RPMI8226 (cell line): Measurements from ENCODE around the gene SCUBE1.

Source experiments
- DNase-seq: peaks from one replicate; pipeline ENCODE4 v3.0.0-alpha.2; 2015

Gene SCUBE1

GRCh38 chr22:43234264-43234988 is 108.7 kb downstream of the SCUBE1 start:
- DNase-seq = no peak

DNA sequence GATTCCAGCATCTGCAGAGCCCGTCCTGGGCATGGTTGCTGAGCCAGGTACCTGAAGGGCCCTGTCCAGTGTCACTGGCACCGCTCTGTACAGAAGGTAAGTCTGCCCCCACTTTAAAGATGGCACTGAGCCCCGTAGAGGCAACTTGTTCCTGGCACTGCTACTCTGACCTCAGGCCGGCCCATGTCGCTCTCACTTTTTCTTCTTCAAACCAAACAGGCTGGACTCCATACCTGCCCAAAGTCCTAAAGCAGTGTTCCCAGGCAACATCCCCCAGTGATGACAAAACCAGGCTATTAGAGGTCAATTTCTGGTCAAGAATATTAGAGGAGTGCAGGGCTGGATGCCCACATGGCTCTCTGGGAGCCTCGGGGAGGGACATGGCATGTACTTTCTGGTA is 109.6 kb downstream of the SCUBE1 start:
- DNase-seq = no peak

GRCh38 chr22:43232445-43232844 is 110.7 kb downstream of the SCUBE1 start:
- DNase-seq = no peak

GRCh38 chr22:43231724-43232034 is 111.5 kb downstream of the SCUBE1 start:
- no peak for DNase-seq

- DNase-seq = peak; percentile 83
Measured at GRCh38 chr22:43230971-43231723, 112.0 kb downstream of the SCUBE1 start.

DNA sequence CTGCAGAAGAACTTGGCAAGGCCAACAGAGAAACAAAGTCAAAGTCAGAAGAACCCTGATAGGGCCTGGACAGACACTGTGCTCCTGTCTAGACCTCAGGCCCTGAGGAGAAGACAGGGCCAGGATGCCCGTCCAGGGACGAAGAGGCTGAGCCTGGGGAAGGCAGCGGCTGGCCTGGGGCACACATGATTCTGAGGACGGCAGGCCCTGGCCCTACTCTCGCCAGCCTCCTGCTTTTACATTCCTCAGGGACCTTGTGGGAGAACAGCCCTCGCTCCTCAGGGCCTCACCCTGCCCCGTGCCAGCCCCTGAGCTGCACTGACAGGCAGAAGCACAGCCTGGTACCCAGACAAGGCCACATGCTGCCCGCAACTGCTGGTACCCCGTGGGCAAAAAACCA is 112.6 kb downstream of the SCUBE1 start:
- DNase-seq = no peak

- no peak for DNase-seq
Measured at GRCh38 chr22:43228863-43229262, 114.3 kb downstream of the SCUBE1 start.

DNA sequence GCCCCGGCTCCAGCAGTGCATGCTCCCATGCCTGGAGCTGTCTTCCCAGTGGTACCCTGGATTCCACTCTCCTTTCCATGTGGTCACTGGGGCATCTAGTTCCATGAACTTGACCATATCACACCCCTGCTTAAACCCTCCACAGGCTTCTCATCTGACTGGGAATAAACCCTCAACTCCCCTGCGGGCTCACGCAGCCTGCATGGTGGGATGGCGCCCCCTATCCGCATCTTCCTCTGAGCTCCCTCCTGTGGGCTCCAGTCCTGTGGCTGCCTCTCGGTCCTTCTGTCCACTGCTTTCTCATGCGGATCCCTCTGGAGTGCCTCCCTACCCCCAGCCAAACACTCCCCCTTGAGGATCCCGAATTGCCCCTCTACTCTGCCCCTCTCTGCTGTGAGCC is 114.8 kb downstream of the SCUBE1 start:
- peak; percentile 51 for DNase-seq

- peak; percentile 47 for DNase-seq
Measured at GRCh38 chr22:43227239-43227630, 115.9 kb downstream of the SCUBE1 start.

- DNase-seq = no peak
Measured at GRCh38 chr22:43226377-43227238, 116.6 kb downstream of the SCUBE1 start.

GRCh38 chr22:43225609-43226008 is 117.6 kb downstream of the SCUBE1 start:
- DNase-seq = no peak

DNA sequence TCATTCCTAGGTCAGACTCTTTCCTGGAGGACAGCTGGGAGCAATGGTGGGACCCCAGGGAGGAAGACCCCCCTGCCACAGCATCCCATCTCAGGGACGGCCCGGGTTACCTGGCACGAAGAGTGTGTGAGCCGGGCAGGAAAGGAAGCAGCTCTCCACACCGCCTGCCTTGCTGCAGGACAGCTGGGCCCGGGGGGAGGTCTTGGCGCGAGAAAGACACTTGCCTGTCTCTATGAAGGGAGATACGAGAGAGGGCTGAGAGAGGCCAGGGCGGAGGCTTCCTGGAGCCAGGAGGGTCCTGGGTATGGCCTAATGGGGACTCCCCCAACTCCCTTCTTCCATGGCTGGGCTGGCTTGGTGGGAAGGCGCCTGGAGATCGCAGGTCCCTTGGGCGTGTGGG is 120.2 kb downstream of the SCUBE1 start:
- no peak for DNase-seq

DNA sequence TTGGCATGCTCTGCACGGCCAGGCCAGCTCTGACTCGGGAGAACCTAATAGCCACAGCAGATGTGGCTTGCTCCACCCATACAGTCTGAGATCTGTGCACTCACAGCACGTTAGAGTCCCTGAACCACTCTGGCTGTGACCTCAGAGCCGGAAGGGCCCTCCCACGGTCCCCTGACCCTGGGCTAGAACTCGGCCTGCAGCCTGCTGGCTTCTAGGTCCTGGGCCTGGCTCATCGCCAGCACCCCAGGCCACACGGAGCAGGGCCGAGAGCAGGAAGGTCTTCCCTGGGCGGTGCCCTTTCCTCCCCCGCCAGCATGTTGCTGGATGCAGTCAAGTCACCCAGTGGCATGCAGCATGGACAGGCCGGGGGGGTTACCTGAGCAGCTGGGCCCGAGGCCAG is 120.9 kb downstream of the SCUBE1 start:
- peak; percentile 25 for DNase-seq

DNA sequence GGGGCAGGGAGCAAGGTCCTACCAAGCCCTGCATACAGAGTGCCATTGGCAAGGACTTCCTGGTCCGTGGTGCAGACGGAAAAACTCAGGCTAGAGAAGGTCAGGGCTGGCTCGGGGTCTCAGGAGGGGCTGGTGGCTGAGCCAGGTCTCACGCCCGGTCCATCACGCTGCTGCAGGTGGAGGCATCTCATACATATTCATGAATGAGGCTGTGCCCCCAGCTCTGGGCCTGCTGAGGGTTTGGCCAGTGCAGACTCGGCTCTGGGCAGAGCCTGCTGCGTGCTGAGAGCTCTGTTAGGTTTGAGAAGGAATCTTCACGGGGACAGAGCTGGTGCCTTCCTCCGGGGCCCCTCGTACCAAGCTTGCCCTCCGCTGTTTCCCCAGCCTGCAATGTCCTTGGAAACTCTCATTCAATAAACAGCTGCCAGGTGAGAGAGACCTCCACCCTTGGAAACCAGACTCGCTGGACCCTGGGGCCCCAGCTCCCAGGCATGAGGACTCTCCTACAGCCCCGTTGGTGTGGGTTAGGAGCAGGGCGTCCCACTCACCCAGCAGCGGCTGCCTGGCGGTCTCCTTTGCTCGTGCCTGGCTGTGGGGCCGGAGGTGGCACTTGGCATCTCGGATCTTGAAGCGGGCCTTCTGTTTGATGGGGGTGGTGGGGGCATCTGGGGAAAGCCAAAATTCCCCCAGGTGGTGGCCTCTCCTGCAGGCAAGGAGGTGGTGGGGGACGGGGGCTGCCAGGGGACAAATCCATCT is 122.4 kb downstream of the SCUBE1 start:
- DNase-seq = no peak

GRCh38 chr22:43218786-43219185 is 124.4 kb downstream of the SCUBE1 start:
- DNase-seq = no peak

DNA sequence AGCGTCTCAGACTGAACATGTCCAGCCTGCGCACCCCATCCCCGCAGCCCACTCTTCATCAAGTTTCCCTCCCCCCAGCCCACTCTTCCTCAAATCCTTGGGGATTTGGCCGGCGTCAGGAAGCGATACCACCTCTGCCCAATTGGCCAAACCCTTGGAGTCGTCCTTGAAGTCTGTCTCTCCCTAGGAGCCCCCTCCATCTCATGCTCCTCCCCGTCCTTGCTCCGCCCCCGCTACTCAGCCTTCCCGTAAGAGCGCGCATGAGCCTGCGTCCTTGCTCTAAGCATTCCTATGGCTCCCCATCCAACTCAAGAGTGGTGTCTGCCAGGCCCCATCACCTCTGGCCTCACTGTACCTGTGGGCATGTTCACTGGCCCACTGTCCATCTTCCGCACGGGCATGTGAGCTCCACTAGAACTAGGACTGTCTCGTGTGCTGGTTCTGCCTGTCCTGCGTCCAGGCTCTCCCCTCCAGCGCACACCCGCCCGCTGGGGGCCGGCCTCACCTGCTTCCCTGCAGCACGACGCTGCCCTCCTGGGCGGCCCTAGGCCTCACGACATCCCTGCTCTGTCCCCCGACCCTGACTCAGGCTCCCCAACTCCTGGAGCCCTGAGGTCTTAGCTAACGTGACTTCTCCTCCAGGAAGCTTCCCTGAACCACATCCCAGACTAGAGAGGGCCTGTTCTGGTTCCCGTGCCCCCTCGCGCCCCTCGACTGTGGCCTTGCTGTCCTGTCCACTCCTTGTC is 125.7 kb downstream of the SCUBE1 start:
- DNase-seq = no peak

DNA sequence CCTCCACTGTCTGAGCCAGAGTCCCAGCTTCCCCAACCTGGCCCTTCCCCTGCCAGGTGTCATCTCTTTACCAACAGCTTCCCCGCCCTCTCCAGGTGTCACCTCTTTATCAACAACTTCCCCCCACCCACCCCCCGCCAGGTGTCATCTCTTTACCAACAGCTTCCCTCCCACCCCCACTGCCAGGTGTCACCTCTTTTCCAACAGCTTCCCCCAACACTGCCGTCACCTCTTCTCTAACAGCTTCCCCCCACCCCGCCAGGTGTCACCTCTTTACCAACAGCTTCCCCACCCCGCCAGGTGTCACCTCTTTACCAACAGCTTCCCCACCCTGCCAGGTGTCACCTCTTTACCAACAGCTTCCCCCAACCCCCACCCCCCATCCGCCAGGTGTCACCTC is 126.4 kb downstream of the SCUBE1 start:
- DNase-seq = peak; percentile 83

- DNase-seq = no peak
Measured at GRCh38 chr22:43213962-43214361, 129.2 kb downstream of the SCUBE1 start.

GRCh38 chr22:43213051-43213450 is 130.1 kb downstream of the SCUBE1 start:
- DNase-seq = no peak

- no peak for DNase-seq
Measured at GRCh38 chr22:43212434-43212952, 130.7 kb downstream of the SCUBE1 start.

GRCh38 chr22:43211941-43212433 is 131.2 kb downstream of the SCUBE1 start:
- DNase-seq = no peak
